ENCODE results near the gene HOXB3. TPM values are rescaled to one million over a fixed set of nuclear protein-coding genes. Genes with fewer than 3 reads are reported as not detected.

HOXB3 gene
- polyA plus RNA-seq, 1 of the 3 experiments (the other 2 are of a cell fraction), result 0.46 TPM

GRCh38 chr17:48601539-48602425 lies 11.7 kb upstream of the HOXB3 start (continued):
- TF ChIP-seq CTCF (IDR thresholded peaks at IDR 0.05) (no peak), USF2 (IDR thresholded peaks at IDR 0.05; ENCODE audit: borderline replicate concordance, low read depth, low read length) (no peak), FOXJ3 (CRISPR knock-in tag; IDR thresholded peaks at IDR 0.05) (no peak), ELF1 (IDR thresholded peaks at IDR 0.05) (no peak), MXI1 (IDR thresholded peaks at IDR 0.05; ENCODE audit: low read depth, low read length) (no peak)

- TF ChIP-seq CTCF (IDR thresholded peaks at IDR 0.05), result no peak
- no peak for TF ChIP-seq RCOR1 (IDR thresholded peaks at IDR 0.05; ENCODE audit: low read length)
- no peak for TF ChIP-seq CHD2 (IDR thresholded peaks at IDR 0.05; ENCODE audit: low read length, partially characterized antibody)
- TF ChIP-seq SIN3A (IDR thresholded peaks at IDR 0.05; ENCODE audit: borderline replicate concordance, low read depth, low read length), result no peak
- no peak for TF ChIP-seq TEAD4 (IDR thresholded peaks at IDR 0.05; ENCODE audit: borderline replicate concordance, insufficient read depth)
- TF ChIP-seq ELF1 (IDR thresholded peaks at IDR 0.05), result no peak
- no peak for TF ChIP-seq MAX (IDR thresholded peaks at IDR 0.05; ENCODE audit: low read depth)
- no peak for TF ChIP-seq TCF12 (IDR thresholded peaks at IDR 0.05)
- no peak for TF ChIP-seq GATA2 (CRISPR knock-in tag; IDR thresholded peaks at IDR 0.05)
- no peak for TF ChIP-seq IRF3 (IDR thresholded peaks at IDR 0.05; ENCODE audit: low read depth, low read length)
- TF ChIP-seq PBX3 (IDR thresholded peaks at IDR 0.05), result no peak
- no peak for TF ChIP-seq MEF2A (IDR thresholded peaks at IDR 0.05; ENCODE audit: borderline replicate concordance, low read depth)
- no peak for TF ChIP-seq YY1 (IDR thresholded peaks at IDR 0.05; ENCODE audit: low read depth)
- Histone ChIP-seq H2AFZ (ENCODE audit: low read depth) (no peak overlapping the region), H3K9me2 (no peaks in the 10 kb centered on the region), H3K4me1 (ENCODE audit: control insufficient read depth in 1 of 2, insufficient read depth in 2 of 2, low read depth in 1 of 2, low read length in 1 of 2) (no peaks in the 10 kb centered on the region; a peak in 1 of 4 replicates), H3K9ac (no peak overlapping the region), H3K9me3 (no peaks in the 10 kb centered on the region), H3K4me3 (ENCODE audit: low read depth in 2 of 2, low read length in 1 of 2) (no peak overlapping the region), H3K4me2 (no peak overlapping the region), H3F3A (replicated peaks; ENCODE audit: insufficient read depth) (no peaks in the 10 kb centered on the region), H3K27ac (ENCODE audit: low read depth in 2 of 2, low read length in 1 of 2) (no peak overlapping the region), H3K27me3 (ENCODE audit: insufficient read depth) (peaks cover 100% of the 10 kb centered on the region), H3K79me2 (ENCODE audit: insufficient read depth) (no peaks in the 10 kb centered on the region), H4K20me1 (ENCODE audit: insufficient read depth) (peaks cover 20% of the 10 kb centered on the region; the same call in 1 of the 2 replicates), H3K36me3 (replicated peaks in 1 of 2; ENCODE audit: control insufficient read depth in 1 of 2, insufficient read depth in 2 of 2, low read length in 1 of 2) (no peaks in the 10 kb centered on the region)
- POLR2A ChIA-PET, result no interaction called here
- DNase-seq, result no peak
- CTCF ChIA-PET, result interaction anchor here (0.6 to 2.3 kb wide), 10 partner anchors 9 to 576 kb away, joined by 3 to 8 read pairs (median 3); partner anchors contain the start of gene HOXB7
- 15% methylated on average over 4 of the region's 4 CpGs for WGBS (ENCODE audit: low lambda C conversion rate)
Observed at GRCh38 chr17:48601207-48601538, 11.1 kb upstream of the HOXB3 start.
